IPS-11a (cell line): Measurements from ENCODE around the gene TRHDE.

Experiments used
- H3K4me3 ChIP-seq: one replicate; pipeline ENCODE4 v1.5.1; 2013; ENCODE audit warnings: low read depth, low read length, control low read depth

Gene TRHDE

GRCh38 chr12:72273851-72274351 lies 1.7 kb downstream of the TRHDE start:
- H3K4me3 ChIP-seq: peak overlapping the region; percentile 77

- H3K4me3 ChIP-seq: no peak overlapping the region
Observed at GRCh38 chr12:72274931-72275330, 2.8 kb downstream of the TRHDE start.

GRCh38 chr12:72275526-72275925 lies 3.4 kb downstream of the TRHDE start:
- no peak overlapping the region for H3K4me3 ChIP-seq

- no peak overlapping the region for H3K4me3 ChIP-seq
Observed at GRCh38 chr12:72276181-72276805, 4.1 kb downstream of the TRHDE start.

GRCh38 chr12:72277415-72277814 lies 5.2 kb downstream of the TRHDE start:
- H3K4me3 ChIP-seq: no peak overlapping the region

GRCh38 chr12:72278894-72279293 lies 6.7 kb downstream of the TRHDE start:
- no peak overlapping the region for H3K4me3 ChIP-seq

GRCh38 chr12:72281126-72281525 lies 9.0 kb downstream of the TRHDE start:
- H3K4me3 ChIP-seq: no peak overlapping the region

GRCh38 chr12:72282721-72283120 lies 10.6 kb downstream of the TRHDE start:
- H3K4me3 ChIP-seq: no peak overlapping the region

- no peak overlapping the region for H3K4me3 ChIP-seq
Observed at GRCh38 chr12:72285861-72286260, 13.7 kb downstream of the TRHDE start.

- H3K4me3 ChIP-seq: no peak overlapping the region
Observed at GRCh38 chr12:72286526-72286925, 14.4 kb downstream of the TRHDE start.

GRCh38 chr12:72288436-72288835 lies 16.3 kb downstream of the TRHDE start:
- H3K4me3 ChIP-seq: no peak overlapping the region

- no peak overlapping the region for H3K4me3 ChIP-seq
Observed at GRCh38 chr12:72288911-72289310, 16.7 kb downstream of the TRHDE start.

- no peak overlapping the region for H3K4me3 ChIP-seq
Observed at GRCh38 chr12:72289633-72290032, 17.5 kb downstream of the TRHDE start.

GRCh38 chr12:72291175-72291574 lies 19.0 kb downstream of the TRHDE start:
- no peak overlapping the region for H3K4me3 ChIP-seq

- no peak overlapping the region for H3K4me3 ChIP-seq
Observed at GRCh38 chr12:72293701-72294100, 21.5 kb downstream of the TRHDE start.

- no peak overlapping the region for H3K4me3 ChIP-seq
Observed at GRCh38 chr12:72295101-72295500, 22.9 kb downstream of the TRHDE start.

GRCh38 chr12:72295744-72296143 lies 23.6 kb downstream of the TRHDE start:
- H3K4me3 ChIP-seq: no peak overlapping the region

- H3K4me3 ChIP-seq: no peak overlapping the region
Observed at GRCh38 chr12:72296389-72296788, 24.2 kb downstream of the TRHDE start.

GRCh38 chr12:72297666-72298065 lies 25.5 kb downstream of the TRHDE start:
- no peak overlapping the region for H3K4me3 ChIP-seq

GRCh38 chr12:72300728-72301127 lies 28.6 kb downstream of the TRHDE start:
- H3K4me3 ChIP-seq: no peak overlapping the region

GRCh38 chr12:72304751-72305150 lies 32.6 kb downstream of the TRHDE start:
- no peak overlapping the region for H3K4me3 ChIP-seq

GRCh38 chr12:72307229-72307628 lies 35.1 kb downstream of the TRHDE start:
- no peak overlapping the region for H3K4me3 ChIP-seq

- H3K4me3 ChIP-seq: no peak overlapping the region
Observed at GRCh38 chr12:72311946-72312345, 39.8 kb downstream of the TRHDE start.
